ENCODE measurements around the gene C3orf20. TPM values are rescaled to one million over a fixed set of nuclear protein-coding genes. Genes with fewer than 3 reads are reported as not detected.
A peak's percentile ranks its signal among the peaks of the same experiment; 100 is the strongest.

Gene C3orf20
- total and polyA plus RNA-seq, 9 of the 15 experiments (the other 6 are each of a cell fraction or from before 2014, with no cell fraction given) = 0.04 TPM; not detected in 8

DNA sequence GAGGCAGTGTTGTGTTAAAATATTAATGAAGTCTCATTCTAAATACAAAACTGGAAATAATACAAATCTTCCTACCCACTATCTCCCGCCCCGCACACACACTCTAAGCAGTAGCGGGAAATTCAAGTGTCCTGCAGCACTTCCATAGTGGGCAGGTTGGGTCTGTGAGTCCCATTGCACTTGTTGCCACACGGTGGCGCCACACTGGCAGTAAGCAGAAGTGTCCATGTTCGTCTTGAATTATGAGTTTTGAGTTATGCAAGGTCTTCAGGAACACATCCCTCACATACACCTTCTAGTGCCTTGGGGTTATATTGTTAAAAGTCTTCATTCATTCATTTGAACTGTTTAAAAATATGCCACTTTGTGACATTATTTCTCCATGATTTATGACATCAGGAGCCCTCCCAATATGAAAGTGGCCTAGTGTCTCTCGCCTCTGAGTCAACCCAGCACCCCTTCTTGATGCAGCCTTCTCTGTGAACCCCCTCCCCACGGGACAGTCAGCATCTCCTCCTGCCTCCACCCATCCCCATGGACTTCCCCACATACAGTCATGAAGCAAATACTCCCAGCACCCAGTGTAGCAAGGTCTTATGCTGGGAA lies 41.0 kb upstream of the C3orf20 start (continued):
- TF ChIP-seq ZNF778 (CRISPR knock-in tag; IDR thresholded peaks at IDR 0.05) = no peak
- no peak for TF ChIP-seq KDM4B (IDR thresholded peaks at IDR 0.05; ENCODE audit: borderline replicate concordance in 2 of 2, low read depth in 1 of 2)
- no peak for TF ChIP-seq ATF4 (CRISPR knock-in tag; IDR thresholded peaks at IDR 0.05)
- TF ChIP-seq GABPB1 (CRISPR knock-in tag; IDR thresholded peaks at IDR 0.05) = peak; percentile 59; the same call in 1 of the 2 replicates
- peak; percentile 12; the same call in 1 of the 2 replicates for TF ChIP-seq ATF7 (IDR thresholded peaks at IDR 0.05)
- TF ChIP-seq ZNF77 (CRISPR knock-in tag; IDR thresholded peaks at IDR 0.05) = no peak
- TF ChIP-seq HEY1 (CRISPR knock-in tag; IDR thresholded peaks at IDR 0.05; ENCODE audit: borderline replicate concordance) = no peak
- peak; percentile 90 to 96 (median 93) for TF ChIP-seq CTCF (IDR thresholded peaks at IDR 0.05 in 2 of 3, conservative IDR thresholded peaks at IDR 0.05 in 1 of 3; ENCODE audit: insufficient read depth in 2 of 3, low read depth in 1 of 3, low read length in 3 of 3)
- TF ChIP-seq RCOR1 (IDR thresholded peaks at IDR 0.05; ENCODE audit: borderline replicate concordance in 1 of 2, low read depth in 2 of 2, low read length in 2 of 2) = 0 out of 4 replicates have a peak, but pooled peaks of 1 of the 2 experiments have one; percentile 43
- TF ChIP-seq, protein P1, sequence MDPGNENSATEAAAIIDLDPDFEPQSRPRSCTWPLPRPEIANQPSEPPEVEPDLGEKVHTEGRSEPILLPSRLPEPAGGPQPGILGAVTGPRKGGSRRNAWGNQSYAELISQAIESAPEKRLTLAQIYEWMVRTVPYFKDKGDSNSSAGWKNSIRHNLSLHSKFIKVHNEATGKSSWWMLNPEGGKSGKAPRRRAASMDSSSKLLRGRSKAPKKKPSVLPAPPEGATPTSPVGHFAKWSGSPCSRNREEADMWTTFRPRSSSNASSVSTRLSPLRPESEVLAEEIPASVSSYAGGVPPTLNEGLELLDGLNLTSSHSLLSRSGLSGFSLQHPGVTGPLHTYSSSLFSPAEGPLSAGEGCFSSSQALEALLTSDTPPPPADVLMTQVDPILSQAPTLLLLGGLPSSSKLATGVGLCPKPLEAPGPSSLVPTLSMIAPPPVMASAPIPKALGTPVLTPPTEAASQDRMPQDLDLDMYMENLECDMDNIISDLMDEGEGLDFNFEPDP (CRISPR knock-in tag; IDR thresholded peaks at IDR 0.05) = no peak
- TF ChIP-seq ZNF143 (CRISPR knock-in tag; IDR thresholded peaks at IDR 0.05) = 0 out of 2 replicates have a peak, but pooled peaks have one; percentile 16
- no peak for TF ChIP-seq BACH1 (tag; IDR thresholded peaks at IDR 0.05)
- no peak for TF ChIP-seq CBX5 (IDR thresholded peaks at IDR 0.05; ENCODE audit: borderline replicate concordance, low read depth)
- TF ChIP-seq PKNOX1 (IDR thresholded peaks at IDR 0.05) = peak; percentile 70
- no peak for TF ChIP-seq SAFB2 (IDR thresholded peaks at IDR 0.05; ENCODE audit: borderline replicate concordance, low read depth, low read length, severe bottlenecking)
- TF ChIP-seq OTX1 (CRISPR knock-in tag; IDR thresholded peaks at IDR 0.05) = no peak
- TF ChIP-seq, protein P2, sequence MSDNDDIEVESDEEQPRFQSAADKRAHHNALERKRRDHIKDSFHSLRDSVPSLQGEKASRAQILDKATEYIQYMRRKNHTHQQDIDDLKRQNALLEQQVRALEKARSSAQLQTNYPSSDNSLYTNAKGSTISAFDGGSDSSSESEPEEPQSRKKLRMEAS (CRISPR knock-in tag; IDR thresholded peaks at IDR 0.05) = no peak
- no peak for TF ChIP-seq ZNF175 (CRISPR knock-in tag; IDR thresholded peaks at IDR 0.05; ENCODE audit: low read depth)
